Motor neuron (in vitro differentiated cells): ENCODE data around the gene HS3ST1. TPM values are rescaled to one million over a fixed set of nuclear protein-coding genes. Genes with fewer than 3 reads are reported as not detected.
"Not testable (repeated sequence)": the region's sequence is repeated elsewhere in the genome, so short reads cannot be mapped to it uniquely, and the experiment has no call there.

Experiments used
- ATAC-seq, 8 experiments: fragments of 200-7000 bp; cut with Tn5 transposase; replicated peaks in 6 of 8; 2 replicates each; pipeline ENCODE4 v1.8.0; 2021; ENCODE audit warnings: mild to moderate bottlenecking in 8 of 8, moderate library complexity in 8 of 8
- H3K27ac ChIP-seq, 2 donors: fragments of 250-450 bp; sonication (Bioruptor Pico); 2 replicates each; pipeline ENCODE4 v1.9.0; 2021; ENCODE audit warnings: antibody characterized with exemption in 2 of 2, mild to moderate bottlenecking in 2 of 2, moderate library complexity in 1 of 2
- H3K4me1 ChIP-seq, 2 donors: fragments of 250-450 bp; sonication (Bioruptor Pico); replicated peaks in 1 of 2; 2 replicates each; pipeline ENCODE4 v1.6.1; 2021; ENCODE audit warnings: antibody characterized with exemption in 2 of 2, mild to moderate bottlenecking in 2 of 2, moderate library complexity in 1 of 2
- H3K4me3 ChIP-seq, 5 donors: fragments of 250-450 bp; sonication (Bioruptor Pico); 2 replicates each; pipeline ENCODE4 v1.9.0; 2021; ENCODE audit warnings: antibody characterized with exemption in 5 of 5, mild to moderate bottlenecking in 5 of 5, moderate library complexity in 4 of 5
- WGBS, 10 experiments: fragments of 450-650 bp; shearing (Covaris generic); methylation state at CpG; one replicate each; pipeline ENCODE4 v1.0.0; 2022; 5-methylcytosine and 5-hydroxymethylcytosine counted together
- in situ Hi-C, 9 experiments: fragments of 400-800 bp; cut with MboI; loops; one replicate each; pipeline ENCODE4 v1.15.0; 2021; ENCODE audit warnings: low sequenced_read_pairs in 9 of 9, low pct_unique_long_range_greater_than_20kb in 2 of 9; ENCODE audit not compliant: unreplicated experiment in 9 of 9
- total RNA-seq, 8 experiments: library from RNA; unstranded; fragments of 300-600 nt; gene quantifications; 2 replicates each; pipeline versions ENCODE4 v1.2.3 to v1.2.4, GENCODE V29; 2022

The HS3ST1 gene
- total RNA-seq, 8 experiments from 2014 or later: 0.15 to 2.7 (median 0.95) TPM

GRCh38 chr4:11393551-11393950 lies 35.1 kb downstream of the HS3ST1 start:
- in situ Hi-C loops: no loop called here
- WGBS, 10 experiments: 0 to 100% (median 77%) methylated on average over 1 to 2 of the region's 2 CpGs; no CpG with 5 or more reads in 2 of the 10 experiments
- H3K4me3 ChIP-seq: no peak overlapping the region
- ATAC-seq: no peak
- H3K27ac ChIP-seq: no peak overlapping the region
- H3K4me1 ChIP-seq: peaks cover 0 to 32% of the 10 kb centered on the region in 2 donors

GRCh38 chr4:11384072-11384471 lies 44.6 kb downstream of the HS3ST1 start:
- ATAC-seq, in situ Hi-C loops: not testable (repeated sequence)
- 60% methylated on average over 1 of the region's 15 CpGs; no CpG with 5 or more reads in 9 of the 10 experiments for WGBS, 10 experiments

GRCh38 chr4:11376571-11376970 lies 52.1 kb downstream of the HS3ST1 start:
- 6 to 92% (median 80%) methylated on average over 1 to 3 of the region's 4 CpGs; no CpG with 5 or more reads in 4 of the 10 experiments for WGBS, 10 experiments
- in situ Hi-C loops: no loop called here
- no peak overlapping the region for H3K4me3 ChIP-seq
- ATAC-seq: no peak
- no peak overlapping the region for H3K27ac ChIP-seq
- no peaks in the 10 kb centered on the region for H3K4me1 ChIP-seq

More at GRCh38 chr4:11384072-11384471, 44.6 kb downstream of the HS3ST1 start:
- not testable (repeated sequence) for H3K4me3 ChIP-seq, H3K4me1 ChIP-seq, H3K27ac ChIP-seq

GRCh38 chr4:11376146-11376545 lies 52.5 kb downstream of the HS3ST1 start:
- H3K27ac ChIP-seq: no peak overlapping the region
- no peak for ATAC-seq
- in situ Hi-C loops: no loop called here
- H3K4me3 ChIP-seq: no peak overlapping the region
- 7 to 88% (median 66%) methylated on average over 2 to 7 of the region's 7 CpGs; no CpG with 5 or more reads in 1 of the 10 experiments for WGBS, 10 experiments
- H3K4me1 ChIP-seq: no peaks in the 10 kb centered on the region

GRCh38 chr4:11368701-11369115 lies 60.0 kb downstream of the HS3ST1 start:
- Histone ChIP-seq H3K4me1 (no peaks in the 10 kb centered on the region), H3K4me3 (no peak overlapping the region), H3K27ac (no peak overlapping the region)
- in situ Hi-C loops: no loop called here
- no peak for ATAC-seq
- 0 to 93% (median 83%) methylated on average over 3 to 43 of the region's 53 CpGs; no CpG with 5 or more reads in 5 of the 10 experiments for WGBS, 10 experiments

GRCh38 chr4:11367371-11367770 lies 61.3 kb downstream of the HS3ST1 start:
- Histone ChIP-seq H3K27ac (no peak overlapping the region), H3K4me3 (no peak overlapping the region), H3K4me1 (no peaks in the 10 kb centered on the region)
- peak in 3 of 8 experiments; percentile 61 to 97 (median 62) for ATAC-seq
- WGBS, 10 experiments: 0 to 92% (median 59%) methylated on average over 1 to 4 of the region's 4 CpGs
- in situ Hi-C loops: no loop called here

- no peak overlapping the region for H3K27ac ChIP-seq
- in situ Hi-C loops: no loop called here
Measured at GRCh38 chr4:11366859-11367258, 61.8 kb downstream of the HS3ST1 start.

GRCh38 chr4:11365039-11365438 lies 63.7 kb downstream of the HS3ST1 start:
- Histone ChIP-seq H3K27ac (no peak overlapping the region), H3K4me1 (no peaks in the 10 kb centered on the region), H3K4me3 (no peak overlapping the region)
- in situ Hi-C loops: no loop called here
- ATAC-seq: no peak

More at GRCh38 chr4:11366859-11367258, 61.8 kb downstream of the HS3ST1 start:
- Histone ChIP-seq H3K4me3 (no peak overlapping the region), H3K4me1 (no peaks in the 10 kb centered on the region)
- no peak for ATAC-seq

GRCh38 chr4:11359591-11359990 lies 69.1 kb downstream of the HS3ST1 start:
- no peak overlapping the region for H3K4me3 ChIP-seq
- ATAC-seq: no peak
- in situ Hi-C loops: no loop called here
- peaks cover 0 to 3% of the 10 kb centered on the region in 2 donors for H3K4me1 ChIP-seq
- no peak overlapping the region for H3K27ac ChIP-seq

- no peak overlapping the region for H3K4me3 ChIP-seq
- ATAC-seq: no peak
- H3K27ac ChIP-seq: no peak overlapping the region
- H3K4me1 ChIP-seq: peaks cover 0 to 3% of the 10 kb centered on the region in 2 donors
- 0 to 86% (median 62%) methylated on average over 1 to 6 of the region's 8 CpGs; no CpG with 5 or more reads in 1 of the 10 experiments for WGBS, 10 experiments
- in situ Hi-C loops: no loop called here
Measured at GRCh38 chr4:11355226-11355625, 73.5 kb downstream of the HS3ST1 start.

GRCh38 chr4:11354531-11354930 lies 74.2 kb downstream of the HS3ST1 start:
- Histone ChIP-seq H3K4me3 (no peak overlapping the region), H3K27ac (no peak overlapping the region), H3K4me1 (peaks cover 0 to under 1% of the 10 kb centered on the region in 2 donors)
- in situ Hi-C loops: no loop called here
- ATAC-seq: no peak
- WGBS, 10 experiments: 0 to 96% (median 75%) methylated on average over 2 to 5 of the region's 5 CpGs

GRCh38 chr4:11348449-11349088 lies 80.1 kb downstream of the HS3ST1 start:
- peak in 7 of 8 experiments; percentile 27 to 90 (median 67) for ATAC-seq
- peaks cover under 1 to 3% of the 10 kb centered on the region in 2 donors for H3K4me1 ChIP-seq
- in situ Hi-C loops: no loop called here
- no peak overlapping the region for H3K27ac ChIP-seq
- WGBS, 10 experiments: 8 to 100% (median 67%) methylated on average over 1 to 3 of the region's 3 CpGs
- no peak overlapping the region for H3K4me3 ChIP-seq

- in situ Hi-C loops: no loop called here
- 30 to 100% (median 67%) methylated on average over 1 to 2 of the region's 2 CpGs; no CpG with 5 or more reads in 3 of the 10 experiments for WGBS, 10 experiments
- Histone ChIP-seq H3K27ac (no peak overlapping the region), H3K4me3 (no peak overlapping the region), H3K4me1 (peaks cover 21 to 37% of the 10 kb centered on the region in 2 donors)
- no peak for ATAC-seq
Measured at GRCh38 chr4:11344916-11345315, 83.8 kb downstream of the HS3ST1 start.

- ATAC-seq: no peak
- in situ Hi-C loops: no loop called here
- Histone ChIP-seq H3K4me1 (peaks cover 21 to 35% of the 10 kb centered on the region in 2 donors), H3K27ac (no peak overlapping the region), H3K4me3 (no peak overlapping the region)
- 7 to 92% (median 82%) methylated on average over 1 to 3 of the region's 4 CpGs; no CpG with 5 or more reads in 3 of the 10 experiments for WGBS, 10 experiments
Measured at GRCh38 chr4:11343536-11343935, 85.2 kb downstream of the HS3ST1 start.
